GM12891 (cell line): Measurements from ENCODE around the gene TIAM2.

Experiments used
- DNase-seq: peaks from one replicate; pipeline ENCODE4 v3.0.0; 2011; ENCODE audit warnings: low spot score; ENCODE audit not compliant: insufficient read length
- FAIRE-seq: peaks from 2 replicates; lab custom pipeline; 2011; peaks lifted over from hg19 to GRCh38; lab: Jason Lieb, UNC
- PAX5 ChIP-seq: IDR thresholded peaks from 2 replicates; pipeline ENCODE4 v1.6.1; 2011; ENCODE audit warnings: low read length, moderate library complexity, mild to moderate bottlenecking; ENCODE audit not compliant: insufficient read depth, severe bottlenecking
- POLR2A ChIP-seq: IDR thresholded peaks from 2 replicates; pipeline ENCODE4 v1.6.1; 2011; ENCODE audit warnings: low read depth, low read length, control low read depth
- POLR2AphosphoS5 ChIP-seq: IDR thresholded peaks from 2 replicates; pipeline ENCODE4 v1.6.1; 2011; ENCODE audit warnings: low read depth, low read length, control low read depth
- POU2F2 ChIP-seq: IDR thresholded peaks from 2 replicates; pipeline ENCODE4 v1.6.1; 2011; ENCODE audit warnings: low read depth, mild to moderate bottlenecking, control low read depth, low read length, moderate library complexity
- SPI1 ChIP-seq: IDR thresholded peaks from 2 replicates; pipeline ENCODE4 v1.6.1; 2011; ENCODE audit warnings: low read depth, low read length, control low read depth
- TAF1 ChIP-seq: IDR thresholded peaks from 2 replicates; pipeline ENCODE4 v1.6.1; 2011; ENCODE audit warnings: low read depth, low read length, control low read depth

Gene TIAM2

DNA sequence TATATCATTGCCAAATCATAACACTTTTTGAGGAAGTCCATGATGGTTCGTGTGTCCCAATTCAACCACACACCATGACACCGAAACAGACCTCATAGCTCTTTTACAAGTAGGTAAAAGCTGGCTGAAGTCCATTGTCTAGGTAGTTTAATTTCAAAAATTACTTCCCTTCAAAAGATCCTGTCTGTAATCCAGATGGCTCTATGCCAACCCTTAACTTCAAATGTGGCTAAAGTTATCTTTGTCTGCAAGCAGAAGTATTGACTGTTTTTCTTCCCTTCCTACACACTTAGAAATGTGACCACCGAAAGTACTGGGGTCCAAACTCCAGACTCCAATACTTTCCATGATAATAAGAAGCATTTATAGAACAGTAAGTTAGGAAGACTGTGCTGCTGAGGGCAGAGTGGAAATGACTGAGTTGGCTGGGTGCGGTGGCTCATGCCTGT, 8.3 kb upstream of the TIAM2 start:
- FAIRE-seq (no peak), DNase-seq (no peak)
- TF ChIP-seq POU2F2 (no peak), PAX5 (no peak)

DNA sequence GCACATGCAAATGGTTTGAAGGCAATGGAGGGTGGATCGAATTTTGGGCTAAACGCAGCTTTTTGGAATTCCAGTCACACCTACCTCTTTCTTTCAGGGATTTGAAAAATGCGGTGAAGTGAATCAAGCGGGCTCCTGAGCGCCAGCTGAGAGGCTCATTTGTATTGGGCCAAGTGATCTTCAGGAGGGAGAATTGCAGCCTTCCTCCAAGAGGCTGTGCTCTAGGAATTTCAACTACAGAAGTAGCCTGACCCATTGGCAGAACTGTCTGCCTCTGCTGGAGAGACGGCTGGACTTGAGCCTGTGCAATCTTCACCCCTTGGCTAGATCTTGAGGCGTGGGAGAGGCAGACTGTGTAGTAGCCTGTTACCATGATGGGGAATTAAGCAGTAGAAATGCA, 5.7 kb upstream of the TIAM2 start:
- DNase-seq (no peak), FAIRE-seq (no peak)
- TF ChIP-seq POU2F2 (no peak), TAF1 (no peak), POLR2A (no peak), SPI1 (no peak), POLR2AphosphoS5 (no peak), PAX5 (no peak)

DNA sequence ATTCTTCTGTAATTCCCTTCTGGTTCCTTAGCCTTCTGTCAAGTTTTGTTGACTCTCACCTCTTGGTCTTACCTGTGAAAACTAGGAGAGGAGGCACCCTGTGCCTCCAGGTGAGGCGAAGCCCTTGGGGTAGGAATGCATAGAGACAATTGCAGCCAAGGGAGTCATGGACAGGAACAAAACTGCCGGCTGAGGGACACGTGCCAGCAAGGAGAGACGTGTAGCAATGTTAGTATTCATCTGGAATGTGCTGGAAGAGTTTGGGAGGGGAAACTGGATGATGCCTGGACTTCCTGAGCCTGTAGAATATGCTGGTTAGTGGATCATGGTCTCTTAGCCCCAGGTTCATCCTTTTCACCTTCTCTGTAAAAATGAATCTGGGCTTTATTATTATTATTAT, 3.9 kb upstream of the TIAM2 start:
- no peak for DNase-seq
- no peak for FAIRE-seq
- TF ChIP-seq SPI1, result no peak

DNA sequence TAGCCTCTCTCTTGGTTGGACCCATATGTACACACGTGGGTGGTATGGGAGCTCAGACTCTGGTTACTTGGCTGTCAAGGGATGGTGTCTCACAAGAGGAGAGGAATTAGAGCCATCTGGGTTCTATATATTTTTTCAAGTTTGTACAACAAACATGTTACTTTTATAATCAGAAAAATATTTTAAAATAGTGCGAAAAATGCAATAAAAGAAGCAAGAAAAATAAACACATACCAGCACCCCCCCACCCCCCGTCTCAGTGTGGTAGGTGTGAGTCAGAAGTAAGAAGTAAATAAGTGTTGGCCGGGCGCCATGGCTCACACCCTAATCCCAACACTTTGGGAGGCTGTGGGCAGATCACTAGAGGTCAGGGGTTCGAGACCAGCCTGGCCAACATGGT, 2.1 kb upstream of the TIAM2 start:
- FAIRE-seq (no peak), DNase-seq (no peak)
- TF ChIP-seq TAF1 (no peak), POLR2A (no peak), SPI1 (no peak), POLR2AphosphoS5 (no peak), PAX5 (no peak), POU2F2 (no peak)

DNA sequence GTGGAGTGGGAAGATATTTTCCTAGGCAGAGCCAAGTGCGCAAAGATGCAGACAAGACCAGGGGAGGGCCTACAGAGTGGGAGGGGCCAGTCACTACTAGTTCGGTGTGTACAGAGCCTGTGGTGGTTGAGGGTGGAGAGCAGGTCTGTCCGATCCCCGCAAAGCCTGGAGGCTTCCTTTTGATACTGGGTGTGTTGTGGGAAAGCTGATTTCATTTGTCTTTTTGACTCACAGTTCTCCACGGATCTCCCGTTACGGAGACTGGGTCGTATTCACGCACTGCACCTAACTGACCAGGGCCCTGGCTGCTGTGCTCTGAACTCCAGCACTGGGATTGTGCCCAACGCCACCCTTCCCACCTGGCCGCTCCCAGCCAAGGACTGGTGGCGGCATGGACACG, 1.4 kb upstream of the TIAM2 start:
- DNase-seq (no peak), FAIRE-seq (no peak)
- TF ChIP-seq POLR2A, result no peak
- TF ChIP-seq PAX5, result no peak
- TF ChIP-seq SPI1, result no peak
- no peak for TF ChIP-seq TAF1
- no peak for TF ChIP-seq POLR2AphosphoS5
- TF ChIP-seq POU2F2, result no peak

DNA sequence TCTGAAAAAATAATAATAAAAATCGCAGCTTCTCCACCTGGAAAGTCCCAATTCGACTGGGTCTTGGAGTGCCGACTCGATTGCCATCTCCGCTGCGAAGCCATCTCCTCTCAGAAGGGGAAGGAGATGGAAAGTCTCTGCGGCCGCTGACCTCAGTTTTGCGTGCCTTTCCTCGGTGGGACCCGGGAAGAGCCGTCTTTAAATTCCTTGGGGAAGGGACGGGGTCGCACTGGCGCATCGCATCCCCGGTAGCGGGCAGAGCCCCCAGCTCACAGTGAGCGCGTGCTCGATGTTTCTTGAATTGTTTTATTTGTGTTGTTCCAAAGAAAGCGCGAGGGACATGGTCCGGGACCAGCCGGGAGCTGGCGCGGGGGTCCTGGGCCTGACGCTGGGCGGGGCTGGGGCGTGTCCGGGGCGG, 270 bp upstream of the TIAM2 start:
- DNase-seq (no peak), FAIRE-seq (no peak)
- TF ChIP-seq SPI1 (no peak), POLR2AphosphoS5 (no peak), TAF1 (no peak), POU2F2 (no peak), POLR2A (no peak), PAX5 (no peak)

DNA sequence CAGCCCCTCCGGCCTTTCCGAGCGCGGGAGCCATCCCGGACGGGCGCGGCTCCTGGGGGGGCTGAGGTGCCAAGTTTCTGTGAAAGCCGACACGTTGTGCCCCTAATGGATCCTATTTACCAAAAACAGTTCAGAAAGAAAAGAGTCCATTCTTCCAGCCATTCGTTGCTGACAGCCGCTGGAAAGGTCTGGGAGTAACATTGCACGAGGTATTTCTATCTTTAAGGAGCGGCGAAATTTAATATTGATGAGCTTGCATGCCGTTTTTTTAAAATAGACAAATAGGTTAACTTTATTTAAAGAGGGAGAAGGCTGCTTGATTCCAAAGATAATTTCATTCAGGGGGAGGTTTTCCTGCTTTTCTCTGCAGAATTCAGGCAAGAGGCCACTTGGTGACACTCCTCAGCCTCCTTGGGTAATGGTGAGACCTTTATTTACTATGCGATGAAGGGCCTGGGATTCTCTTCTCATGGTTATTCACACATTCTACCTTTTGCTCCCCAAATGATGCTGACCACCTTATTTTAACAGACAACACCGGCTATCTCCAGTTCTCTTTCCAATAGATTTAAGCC, 988 bp downstream of the TIAM2 start:
- TF ChIP-seq POLR2A (no peak), POU2F2 (no peak), PAX5 (no peak), SPI1 (no peak)
- FAIRE-seq, result no peak
- DNase-seq, result no peak

DNA sequence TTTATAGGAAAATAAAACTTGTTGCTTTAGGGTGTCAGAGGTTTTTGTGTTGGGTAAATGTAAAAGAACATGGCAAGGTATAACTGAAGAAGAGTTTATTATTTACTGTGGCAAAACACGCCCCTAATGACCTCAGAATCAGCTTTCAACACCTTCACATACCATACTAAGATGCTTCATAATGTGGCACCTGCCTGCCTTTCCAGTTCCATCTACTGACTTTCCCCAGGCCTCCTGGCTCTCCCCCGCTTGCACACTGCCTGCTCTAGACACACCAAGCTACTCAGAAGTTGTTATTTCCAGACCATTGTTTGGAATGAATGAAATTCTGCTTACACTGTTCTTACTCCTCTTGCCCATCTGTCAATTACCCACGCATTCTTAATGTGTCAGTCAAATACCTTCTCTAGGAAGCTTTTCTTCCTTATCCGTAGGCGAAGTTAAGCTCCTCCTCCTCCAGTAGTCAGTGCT, 1.8 kb downstream of the TIAM2 start:
- FAIRE-seq (no peak), DNase-seq (no peak)
- TF ChIP-seq POU2F2 (no peak), TAF1 (no peak), POLR2A (no peak), POLR2AphosphoS5 (no peak), SPI1 (no peak), PAX5 (no peak)

DNA sequence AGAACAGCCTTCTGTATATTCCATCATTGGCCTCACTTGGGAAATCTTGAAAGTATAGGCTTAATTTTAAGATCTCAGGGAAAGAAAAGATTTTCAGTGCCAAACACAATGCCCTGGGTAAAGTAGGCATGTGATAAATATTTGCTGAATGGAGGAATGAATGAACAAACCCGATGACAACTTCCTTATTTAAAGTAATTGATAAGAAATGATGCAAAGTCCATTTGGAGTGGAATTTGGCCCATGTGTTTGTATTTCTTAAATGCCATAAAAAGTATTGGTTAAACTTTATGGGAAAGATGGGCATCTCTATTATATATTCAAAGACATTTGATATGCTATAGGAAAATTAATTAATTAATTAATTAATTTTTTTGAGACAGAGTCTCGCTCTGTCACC, 3.7 kb downstream of the TIAM2 start:
- TF ChIP-seq SPI1 (no peak), TAF1 (no peak), POLR2A (no peak), POLR2AphosphoS5 (no peak)
- FAIRE-seq (no peak), DNase-seq (no peak)

DNA sequence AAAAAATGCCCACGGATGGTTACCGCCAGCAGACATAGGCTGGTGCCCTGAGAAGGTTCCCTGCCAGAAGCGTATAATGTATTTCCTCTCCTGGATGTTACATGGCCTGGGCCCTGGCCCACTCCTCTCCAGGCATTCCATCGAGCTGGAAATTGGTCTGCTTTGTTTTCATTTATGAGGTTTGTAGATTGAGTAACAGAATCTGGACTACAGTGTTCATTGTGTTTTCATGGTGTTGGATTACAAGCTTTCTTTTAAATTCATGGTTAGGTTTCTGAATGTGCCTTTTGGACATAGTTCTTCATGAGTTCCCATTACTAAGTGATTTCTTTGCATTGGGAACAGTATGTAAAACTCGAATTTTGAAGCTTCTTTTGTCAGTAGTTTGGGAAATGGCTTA, 6.4 kb downstream of the TIAM2 start:
- TF ChIP-seq POU2F2 (no peak), POLR2AphosphoS5 (no peak), SPI1 (no peak), POLR2A (no peak), TAF1 (no peak), PAX5 (no peak)
- FAIRE-seq (no peak), DNase-seq (no peak)
